Measurements from ENCODE around the gene IGF2BP2.

- TF ChIP-seq CTCF (IDR thresholded peaks at IDR 0.05): no peak
- TF ChIP-seq POLR2A (IDR thresholded peaks at IDR 0.05): no peak
Measured at GRCh38 chr3:185789891-185790830, 34.7 kb downstream of the IGF2BP2 start.
